Ishikawa (cell line): ENCODE data around the gene TLE5.

Experiments
- CEBPB ChIP-seq: IDR thresholded peaks from 2 replicates; pipeline ENCODE4 v1.6.1; 2012
- CREB1 ChIP-seq: IDR thresholded peaks from 2 replicates; pipeline ENCODE4 v1.6.1; 2012; ENCODE audit warnings: low read depth
- EGR1 ChIP-seq: IDR thresholded peaks from 2 replicates; pipeline ENCODE4 v1.6.1; 2012
- EP300 ChIP-seq: IDR thresholded peaks from 2 replicates; pipeline ENCODE4 v1.6.1; 2012; ENCODE audit warnings: borderline replicate concordance
- FOXM1 ChIP-seq: IDR thresholded peaks from 2 replicates; pipeline ENCODE4 v1.6.1; 2012; ENCODE audit warnings: low read depth, borderline replicate concordance
- NFIC ChIP-seq: IDR thresholded peaks from 2 replicates; pipeline ENCODE4 v1.6.1; 2012
- RAD21 ChIP-seq: IDR thresholded peaks from 2 replicates; pipeline ENCODE4 v1.6.1; 2012; ENCODE audit warnings: low read depth
- TAF1 ChIP-seq: IDR thresholded peaks from 2 replicates; pipeline ENCODE4 v1.6.1; 2012; ENCODE audit warnings: low read depth, mild to moderate bottlenecking
- TCF12 ChIP-seq: IDR thresholded peaks from 2 replicates; pipeline ENCODE4 v1.6.1; 2012; ENCODE audit warnings: low read depth
- TEAD4 ChIP-seq: IDR thresholded peaks from 2 replicates; pipeline ENCODE4 v1.6.1; 2012
- YY1 ChIP-seq: IDR thresholded peaks from 2 replicates; pipeline ENCODE4 v1.6.1; 2012; ENCODE audit warnings: low read depth
- ZBTB7A ChIP-seq: IDR thresholded peaks from 2 replicates; pipeline ENCODE4 v1.6.1; 2012; ENCODE audit warnings: low read depth
- TF ChIP-seq, protein P1 (sequence below): IDR thresholded peaks from 2 replicates; pipeline ENCODE4 v1.6.1; 2012
- TF ChIP-seq, protein P2 (sequence below): IDR thresholded peaks from 2 replicates; pipeline ENCODE4 v1.6.1; 2012
- TF ChIP-seq, protein P3 (sequence below): IDR thresholded peaks from 2 replicates; pipeline ENCODE4 v1.6.1; 2012; ENCODE audit warnings: low read depth, mild to moderate bottlenecking

TLE5 gene

DNA sequence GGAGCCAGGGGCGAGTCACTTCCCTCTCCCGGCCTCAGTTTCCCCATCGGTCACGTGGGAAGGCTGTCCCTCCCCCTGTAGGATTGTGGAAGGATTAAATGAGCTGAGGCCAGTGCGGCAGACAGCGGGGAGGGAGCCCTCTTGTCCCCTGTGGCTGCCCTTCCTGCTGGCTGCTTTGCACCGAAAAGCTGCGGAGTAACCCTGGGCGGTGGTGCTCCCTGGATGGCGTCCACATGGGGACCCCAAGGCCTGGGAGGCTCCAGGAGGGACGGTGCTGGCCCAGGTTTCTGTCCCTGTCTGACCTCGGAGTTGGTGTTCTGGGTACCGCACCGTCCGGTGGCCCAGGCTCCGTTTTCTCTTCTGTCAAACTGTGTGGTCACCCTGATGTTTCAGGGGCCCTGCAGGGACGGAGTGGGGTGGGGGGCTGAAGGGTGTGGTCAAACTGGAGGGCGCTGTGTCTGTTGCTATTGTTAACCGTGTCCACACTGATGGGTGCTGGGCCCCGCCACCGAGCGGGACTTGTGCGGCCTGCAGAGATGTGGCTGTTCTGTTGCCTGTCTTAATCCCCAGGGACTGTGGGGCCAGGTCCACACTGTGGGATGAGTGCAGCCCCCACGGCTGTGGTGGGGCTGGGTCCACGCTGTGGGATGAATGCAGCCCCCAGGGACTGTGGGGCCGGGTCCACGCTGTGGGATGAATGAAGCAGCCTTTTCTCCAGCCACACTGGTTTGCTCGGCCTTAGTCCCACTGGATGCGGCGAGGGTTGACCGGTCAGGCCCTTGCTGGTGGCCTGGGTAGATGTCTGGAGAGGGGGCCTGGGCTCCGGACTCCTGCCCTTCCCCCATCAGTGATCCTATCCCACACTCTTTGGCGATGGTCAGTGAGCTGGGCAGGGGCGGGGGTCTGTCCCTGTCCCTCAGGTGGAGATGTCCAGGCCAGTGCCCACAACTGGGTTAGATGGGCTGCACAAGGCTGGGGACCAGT lies 38.7 kb upstream of the TLE5 start:
- TF ChIP-seq TAF1 (no peak), NFIC (no peak), ZBTB7A (no peak), FOXM1 (no peak), TCF12 (no peak), YY1 (no peak), RAD21 (no peak), EGR1 (no peak), TEAD4 (no peak), EP300 (no peak)
- TF ChIP-seq, protein P1, sequence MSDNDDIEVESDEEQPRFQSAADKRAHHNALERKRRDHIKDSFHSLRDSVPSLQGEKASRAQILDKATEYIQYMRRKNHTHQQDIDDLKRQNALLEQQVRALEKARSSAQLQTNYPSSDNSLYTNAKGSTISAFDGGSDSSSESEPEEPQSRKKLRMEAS, result no peak
- TF ChIP-seq, protein P2, sequence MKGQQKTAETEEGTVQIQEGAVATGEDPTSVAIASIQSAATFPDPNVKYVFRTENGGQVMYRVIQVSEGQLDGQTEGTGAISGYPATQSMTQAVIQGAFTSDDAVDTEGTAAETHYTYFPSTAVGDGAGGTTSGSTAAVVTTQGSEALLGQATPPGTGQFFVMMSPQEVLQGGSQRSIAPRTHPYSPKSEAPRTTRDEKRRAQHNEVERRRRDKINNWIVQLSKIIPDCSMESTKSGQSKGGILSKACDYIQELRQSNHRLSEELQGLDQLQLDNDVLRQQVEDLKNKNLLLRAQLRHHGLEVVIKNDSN, result no peak
- TF ChIP-seq, protein P3, sequence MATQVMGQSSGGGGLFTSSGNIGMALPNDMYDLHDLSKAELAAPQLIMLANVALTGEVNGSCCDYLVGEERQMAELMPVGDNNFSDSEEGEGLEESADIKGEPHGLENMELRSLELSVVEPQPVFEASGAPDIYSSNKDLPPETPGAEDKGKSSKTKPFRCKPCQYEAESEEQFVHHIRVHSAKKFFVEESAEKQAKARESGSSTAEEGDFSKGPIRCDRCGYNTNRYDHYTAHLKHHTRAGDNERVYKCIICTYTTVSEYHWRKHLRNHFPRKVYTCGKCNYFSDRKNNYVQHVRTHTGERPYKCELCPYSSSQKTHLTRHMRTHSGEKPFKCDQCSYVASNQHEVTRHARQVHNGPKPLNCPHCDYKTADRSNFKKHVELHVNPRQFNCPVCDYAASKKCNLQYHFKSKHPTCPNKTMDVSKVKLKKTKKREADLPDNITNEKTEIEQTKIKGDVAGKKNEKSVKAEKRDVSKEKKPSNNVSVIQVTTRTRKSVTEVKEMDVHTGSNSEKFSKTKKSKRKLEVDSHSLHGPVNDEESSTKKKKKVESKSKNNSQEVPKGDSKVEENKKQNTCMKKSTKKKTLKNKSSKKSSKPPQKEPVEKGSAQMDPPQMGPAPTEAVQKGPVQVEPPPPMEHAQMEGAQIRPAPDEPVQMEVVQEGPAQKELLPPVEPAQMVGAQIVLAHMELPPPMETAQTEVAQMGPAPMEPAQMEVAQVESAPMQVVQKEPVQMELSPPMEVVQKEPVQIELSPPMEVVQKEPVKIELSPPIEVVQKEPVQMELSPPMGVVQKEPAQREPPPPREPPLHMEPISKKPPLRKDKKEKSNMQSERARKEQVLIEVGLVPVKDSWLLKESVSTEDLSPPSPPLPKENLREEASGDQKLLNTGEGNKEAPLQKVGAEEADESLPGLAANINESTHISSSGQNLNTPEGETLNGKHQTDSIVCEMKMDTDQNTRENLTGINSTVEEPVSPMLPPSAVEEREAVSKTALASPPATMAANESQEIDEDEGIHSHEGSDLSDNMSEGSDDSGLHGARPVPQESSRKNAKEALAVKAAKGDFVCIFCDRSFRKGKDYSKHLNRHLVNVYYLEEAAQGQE, result no peak

DNA sequence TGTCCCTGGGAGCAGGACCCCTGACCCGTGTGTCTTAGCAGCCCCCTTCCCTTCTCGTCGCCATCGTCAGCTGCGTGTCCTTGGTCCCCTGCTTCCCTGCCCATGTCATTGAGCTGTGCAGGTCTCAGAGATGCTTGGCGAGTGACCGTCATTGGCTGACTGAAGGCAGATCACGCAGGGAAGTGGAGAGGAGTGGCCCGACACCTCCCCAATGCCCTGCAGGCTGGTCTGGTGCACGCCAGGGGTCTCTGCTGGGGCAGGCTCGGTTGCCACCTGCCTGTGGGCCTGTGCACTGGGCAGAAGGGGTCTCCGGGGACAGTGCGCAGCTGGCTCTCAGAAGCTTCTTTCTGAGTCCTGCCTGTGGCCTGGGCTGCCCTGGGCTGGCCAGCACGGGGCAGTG lies 38.0 kb upstream of the TLE5 start:
- no peak for TF ChIP-seq TCF12
- TF ChIP-seq ZBTB7A, result no peak
- TF ChIP-seq CEBPB, result no peak
- TF ChIP-seq EP300, result no peak

DNA sequence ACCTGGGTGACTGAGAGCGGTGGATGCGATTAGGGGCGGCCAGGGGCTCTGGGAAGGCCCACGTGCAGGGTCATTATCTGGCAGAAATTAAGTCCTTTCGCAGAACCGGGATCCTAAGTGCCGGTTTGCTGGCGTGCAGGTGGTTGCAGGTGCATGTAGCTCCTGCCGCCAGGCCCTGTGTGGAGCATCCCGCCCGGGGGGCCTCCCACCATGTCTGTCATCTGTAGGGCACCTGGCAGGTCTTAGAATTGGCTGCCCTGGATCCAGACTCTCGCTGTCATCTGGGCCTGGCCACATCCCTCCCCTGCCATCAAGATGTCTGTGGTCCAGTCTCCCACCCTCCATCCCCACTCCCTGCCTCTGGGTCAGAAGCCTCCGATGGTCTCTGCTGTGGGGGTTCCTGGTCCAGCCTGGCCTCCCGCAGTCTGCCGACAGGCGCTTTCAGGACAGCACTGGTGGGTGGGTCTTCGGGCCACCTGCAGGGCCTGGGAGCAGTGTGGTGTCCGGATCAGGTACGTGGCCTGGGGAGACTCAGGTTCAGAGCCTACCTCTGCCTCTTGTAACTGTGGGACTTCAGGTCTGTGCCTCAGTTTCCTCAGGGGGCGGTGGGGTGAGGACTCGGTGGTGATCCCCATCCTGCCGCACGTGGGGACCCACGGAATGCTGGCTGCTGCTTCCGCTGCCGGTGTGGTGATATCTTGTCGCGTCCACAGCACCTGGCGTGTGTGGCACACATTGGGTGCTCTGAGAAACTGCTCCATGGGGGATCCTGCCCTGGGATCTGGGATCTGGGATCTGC lies 37.3 kb upstream of the TLE5 start:
- no peak for TF ChIP-seq YY1
- no peak for TF ChIP-seq NFIC
- no peak for TF ChIP-seq CREB1
- no peak for TF ChIP-seq CEBPB
- TF ChIP-seq, protein P1, result no peak
- TF ChIP-seq FOXM1, result no peak
- TF ChIP-seq, protein P2, result no peak
- no peak for TF ChIP-seq TCF12
- TF ChIP-seq EGR1, result no peak
- no peak for TF ChIP-seq TEAD4
- no peak for TF ChIP-seq RAD21
- TF ChIP-seq TAF1, result no peak
- TF ChIP-seq, protein P3, result no peak
- no peak for TF ChIP-seq EP300
- TF ChIP-seq ZBTB7A, result no peak

DNA sequence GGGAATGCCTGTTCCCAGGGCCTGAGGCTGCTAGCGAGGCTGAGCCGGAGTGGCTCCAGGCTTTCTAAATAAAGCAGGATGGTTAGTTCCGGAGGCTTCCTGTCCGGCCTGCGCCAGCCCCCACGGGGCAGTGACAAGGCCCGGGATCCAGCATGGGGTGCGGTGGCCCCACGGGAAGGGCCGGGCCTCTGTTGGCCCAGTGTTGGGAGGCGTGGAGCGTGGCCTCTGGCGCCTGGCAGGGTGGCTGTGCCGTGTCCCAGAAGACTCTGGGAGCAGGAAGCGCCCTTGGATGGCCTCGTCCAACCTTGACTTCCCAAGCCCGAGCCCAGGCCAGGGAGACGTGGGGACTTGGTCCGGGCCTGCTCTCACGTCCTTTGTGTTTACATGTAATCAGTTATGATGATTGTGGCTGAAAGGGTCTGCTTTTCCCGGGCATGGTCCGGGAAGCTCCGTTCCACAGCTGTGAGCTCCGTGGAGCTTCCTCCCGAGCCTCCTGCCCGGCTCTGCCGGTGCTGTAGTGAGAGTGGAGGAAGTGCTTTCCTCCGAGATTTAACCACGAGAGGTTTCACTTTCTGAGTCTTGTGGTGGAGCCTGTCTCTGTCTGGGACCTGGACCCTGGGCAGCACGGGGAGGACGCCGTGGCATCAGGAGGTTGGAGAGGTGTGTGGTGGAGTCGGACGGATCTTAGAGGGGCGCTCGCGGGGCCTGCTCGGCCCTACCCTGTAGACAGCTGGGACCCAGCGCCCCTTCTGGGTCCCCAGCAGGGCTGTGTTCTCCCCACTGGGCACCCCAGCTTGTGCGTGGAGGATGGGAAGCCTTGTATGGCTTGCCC lies 36.4 kb upstream of the TLE5 start:
- TF ChIP-seq, protein P3, result no peak
- no peak for TF ChIP-seq EGR1
- TF ChIP-seq CREB1, result no peak
- no peak for TF ChIP-seq RAD21
- TF ChIP-seq YY1, result no peak
- TF ChIP-seq TAF1, result no peak
- no peak for TF ChIP-seq EP300
- no peak for TF ChIP-seq ZBTB7A
- TF ChIP-seq TEAD4, result no peak
- no peak for TF ChIP-seq CEBPB
- TF ChIP-seq, protein P2, result no peak
- TF ChIP-seq NFIC, result no peak
- TF ChIP-seq TCF12, result no peak
- TF ChIP-seq FOXM1, result no peak
- TF ChIP-seq, protein P1, result no peak
